AG09319 (cell line): Measurements from ENCODE around the gene GPNMB.
"Not testable (repeated sequence)": the region's sequence is repeated elsewhere in the genome, so short reads cannot be mapped to it uniquely, and the experiment has no call there.

ENCODE experiments used
- DNase-seq: peaks from one replicate; pipeline ENCODE4 v3.0.0-alpha.2; 2010; ENCODE audit warnings: low read depth; ENCODE audit errors: extremely low read depth
- TF ChIP-seq, protein P1 (sequence below): IDR thresholded peaks from 2 replicates; pipeline ENCODE4 v1.5.1; 2011; ENCODE audit warnings: low read depth, mild to moderate bottlenecking, inconsistent platforms, low read length, moderate library complexity

The GPNMB gene

DNA sequence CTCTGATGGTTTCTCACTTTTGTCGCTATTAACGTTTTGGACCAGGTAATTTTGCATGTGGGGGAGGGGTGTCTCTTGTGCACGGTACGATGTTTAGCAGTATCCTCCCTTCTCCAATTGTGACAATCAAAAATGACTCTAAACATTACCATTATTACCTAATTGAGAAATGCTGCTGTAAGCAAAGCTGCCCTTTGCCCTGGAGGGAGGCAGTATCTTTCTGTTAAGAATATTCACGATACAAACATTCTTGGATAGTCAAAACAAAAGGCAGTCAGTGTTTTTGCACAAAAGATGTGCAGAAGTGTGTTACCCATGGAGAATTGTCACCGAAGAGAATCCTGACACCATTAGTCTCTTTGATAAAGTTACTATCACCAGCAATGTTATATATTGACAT is 62.2 kb downstream of the GPNMB start:
- no peak for DNase-seq
- TF ChIP-seq, protein P1, sequence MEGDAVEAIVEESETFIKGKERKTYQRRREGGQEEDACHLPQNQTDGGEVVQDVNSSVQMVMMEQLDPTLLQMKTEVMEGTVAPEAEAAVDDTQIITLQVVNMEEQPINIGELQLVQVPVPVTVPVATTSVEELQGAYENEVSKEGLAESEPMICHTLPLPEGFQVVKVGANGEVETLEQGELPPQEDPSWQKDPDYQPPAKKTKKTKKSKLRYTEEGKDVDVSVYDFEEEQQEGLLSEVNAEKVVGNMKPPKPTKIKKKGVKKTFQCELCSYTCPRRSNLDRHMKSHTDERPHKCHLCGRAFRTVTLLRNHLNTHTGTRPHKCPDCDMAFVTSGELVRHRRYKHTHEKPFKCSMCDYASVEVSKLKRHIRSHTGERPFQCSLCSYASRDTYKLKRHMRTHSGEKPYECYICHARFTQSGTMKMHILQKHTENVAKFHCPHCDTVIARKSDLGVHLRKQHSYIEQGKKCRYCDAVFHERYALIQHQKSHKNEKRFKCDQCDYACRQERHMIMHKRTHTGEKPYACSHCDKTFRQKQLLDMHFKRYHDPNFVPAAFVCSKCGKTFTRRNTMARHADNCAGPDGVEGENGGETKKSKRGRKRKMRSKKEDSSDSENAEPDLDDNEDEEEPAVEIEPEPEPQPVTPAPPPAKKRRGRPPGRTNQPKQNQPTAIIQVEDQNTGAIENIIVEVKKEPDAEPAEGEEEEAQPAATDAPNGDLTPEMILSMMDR: no peak

DNA sequence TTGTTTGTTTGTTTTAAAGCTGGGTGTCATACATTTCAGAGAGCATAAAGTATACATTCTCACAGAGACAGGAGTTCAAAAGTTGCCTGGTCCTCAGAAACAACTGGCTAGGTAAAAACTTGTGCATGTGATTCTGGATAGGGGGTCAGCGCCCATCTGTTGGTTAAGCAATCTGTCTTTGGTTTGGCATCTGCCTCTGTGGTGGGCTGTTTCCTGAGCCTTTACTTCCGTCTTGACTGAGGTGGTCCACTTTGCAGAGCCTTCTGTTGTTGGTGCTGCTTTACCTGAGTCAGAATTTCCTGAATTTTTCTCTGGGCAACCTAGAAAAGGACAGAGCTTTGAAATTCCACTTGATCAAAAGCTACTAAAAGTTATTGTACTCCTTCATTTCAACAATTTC is 65.6 kb downstream of the GPNMB start:
- not testable (repeated sequence) for DNase-seq

- no peak for DNase-seq
- TF ChIP-seq, protein P1: no peak
Observed at GRCh38 chr7:23315366-23315765, 68.8 kb downstream of the GPNMB start.
